GM21528 (cell line): ENCODE results near the gene RAC2.

Experiments
- ATAC-seq: cut with Tn5 transposase; IDR thresholded peaks from one replicate; pipeline ENCODE4 v1.9.1; 2021; ENCODE audit warnings: mild to moderate bottlenecking, moderate library complexity; ENCODE audit not compliant: unreplicated experiment, low FRiP score

The RAC2 gene

DNA sequence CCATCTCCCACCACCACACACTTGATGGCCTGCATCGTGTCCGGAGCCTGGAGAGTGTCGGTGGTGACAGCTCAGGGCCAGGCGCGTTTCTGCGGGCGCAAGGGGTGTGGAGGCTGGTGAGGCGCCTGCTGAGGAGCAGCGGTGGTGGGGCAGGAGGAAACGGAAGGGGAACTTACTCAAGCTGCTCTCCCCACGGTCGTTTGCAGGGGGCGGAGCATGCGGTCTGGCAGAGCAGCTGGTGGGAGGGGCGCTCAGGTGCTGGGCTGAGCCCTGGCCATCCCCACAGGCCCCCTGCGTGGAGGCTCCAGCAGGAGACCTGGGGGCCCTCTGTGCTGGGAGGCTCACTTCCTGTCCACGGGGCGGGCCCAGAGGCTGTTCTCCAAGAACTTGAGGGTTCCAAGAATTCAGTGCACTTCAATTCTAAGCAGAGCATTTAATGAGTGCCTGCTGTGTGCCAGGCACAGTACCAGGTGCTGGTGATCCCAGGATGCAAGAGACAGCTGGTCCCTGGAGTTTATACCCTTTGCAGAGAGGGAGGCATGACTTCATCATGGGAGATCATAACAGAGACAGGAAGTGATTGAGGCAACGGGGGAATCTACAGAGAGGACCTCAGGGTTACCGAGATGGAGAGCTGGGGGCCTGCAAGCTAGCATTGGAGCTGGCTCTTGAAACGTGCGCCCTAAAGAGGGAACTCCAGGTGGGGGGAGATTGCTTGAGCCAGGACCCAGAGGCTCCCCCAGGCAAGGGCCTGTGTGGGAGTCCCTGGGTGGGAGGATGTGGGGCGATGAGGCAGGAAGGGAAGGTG lies at the start of gene RAC2:
Gene RAC2 (minus strand): TSS at position 156 of the 808 bp plus-strand sequence. CDS start 121 bp downstream, at position 35.
- peak; percentile 48 for ATAC-seq

DNA sequence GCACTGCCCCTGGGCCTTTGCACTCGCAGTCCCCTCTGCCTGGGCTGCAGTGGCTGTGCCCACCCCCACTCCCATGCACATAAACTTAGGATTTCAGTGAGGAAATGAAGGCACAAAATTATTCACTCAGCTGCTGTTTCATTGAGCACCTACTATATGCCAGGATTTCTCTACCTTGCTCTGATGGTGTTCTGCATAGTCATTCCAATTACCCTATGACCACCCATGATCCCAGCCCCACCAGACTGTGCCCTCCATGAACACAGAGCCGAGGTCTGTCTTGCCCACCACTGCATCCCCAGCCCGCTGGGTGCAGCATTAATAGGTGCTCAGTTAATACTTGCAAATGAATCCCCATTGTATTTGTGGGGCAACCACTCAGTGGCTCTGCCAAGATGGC lies 49.1 kb upstream of the RAC2 start:
- no peak for ATAC-seq

DNA sequence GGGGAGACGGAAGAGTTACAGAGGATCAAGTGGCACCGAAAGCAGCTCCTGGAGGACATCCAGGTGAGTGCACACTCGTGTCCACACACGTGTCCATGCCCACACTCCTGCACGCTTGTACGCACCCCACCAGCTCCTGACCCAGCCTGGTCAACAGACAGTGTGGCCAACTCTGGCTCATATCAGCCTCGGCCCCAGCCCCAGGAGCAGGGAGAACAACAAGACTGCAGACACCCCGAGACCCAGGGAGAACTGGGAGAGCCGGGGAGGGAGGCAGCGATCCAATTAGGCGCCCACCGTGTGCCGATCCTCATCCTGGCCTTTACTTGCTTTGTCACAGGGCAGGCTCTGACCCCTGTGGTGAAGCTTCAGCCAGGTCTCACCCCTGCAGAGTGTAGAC lies 48.6 kb upstream of the RAC2 start:
- no peak for ATAC-seq

DNA sequence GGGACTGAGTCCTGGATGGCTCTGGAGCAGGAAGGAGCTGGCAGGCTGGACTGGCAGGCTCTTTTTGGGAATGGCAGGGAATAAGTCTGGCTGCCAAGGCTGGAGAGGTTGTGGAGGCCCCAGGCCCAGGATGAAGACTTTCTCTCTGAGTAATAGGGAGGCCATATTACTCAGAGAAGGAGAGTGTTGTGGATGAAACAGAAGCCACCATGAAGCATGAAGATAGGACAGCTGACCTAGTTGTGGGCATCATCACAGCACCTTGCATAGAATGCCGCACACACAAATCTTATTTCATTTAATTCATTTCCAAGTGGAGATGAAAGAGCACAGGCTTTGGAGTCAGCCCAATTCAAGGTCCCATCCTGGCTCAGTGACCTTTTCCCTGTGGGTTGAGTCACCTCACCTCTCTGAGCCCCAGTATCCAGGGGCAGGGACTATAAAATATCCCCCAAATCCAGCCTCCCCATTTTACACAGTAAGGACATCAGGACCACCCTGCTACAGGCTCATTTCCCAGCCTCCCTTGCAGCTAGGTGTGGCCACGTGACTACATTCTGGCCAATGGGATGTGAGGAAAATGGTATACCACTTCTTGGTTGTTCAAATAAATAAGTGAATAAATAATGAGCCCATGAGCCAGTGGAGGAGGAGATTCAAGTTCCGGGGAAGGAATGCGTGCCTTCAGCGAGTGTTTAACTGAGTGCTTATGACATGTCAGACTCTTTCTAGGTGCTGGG lies 47.7 kb upstream of the RAC2 start:
- no peak for ATAC-seq

DNA sequence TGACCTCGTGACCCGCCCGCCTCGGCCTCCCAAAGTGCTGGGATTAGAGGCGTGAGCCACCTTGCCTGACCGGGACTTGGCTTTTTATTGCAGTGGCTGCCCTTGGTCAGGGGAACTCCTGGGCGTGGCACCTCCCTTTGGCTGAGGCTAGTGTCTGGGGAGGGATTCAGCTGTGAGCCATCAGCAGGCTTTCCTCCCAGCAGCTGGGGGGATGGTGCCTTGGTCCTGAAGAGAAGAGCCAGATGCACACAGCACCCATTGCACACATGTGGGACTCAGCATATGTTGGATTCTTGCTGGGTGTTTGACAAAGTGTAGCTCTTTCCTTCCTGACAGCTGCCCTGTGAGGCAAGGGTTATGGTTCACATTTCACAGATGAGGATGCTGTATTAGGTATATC lies 46.7 kb upstream of the RAC2 start:
- ATAC-seq, result no peak

DNA sequence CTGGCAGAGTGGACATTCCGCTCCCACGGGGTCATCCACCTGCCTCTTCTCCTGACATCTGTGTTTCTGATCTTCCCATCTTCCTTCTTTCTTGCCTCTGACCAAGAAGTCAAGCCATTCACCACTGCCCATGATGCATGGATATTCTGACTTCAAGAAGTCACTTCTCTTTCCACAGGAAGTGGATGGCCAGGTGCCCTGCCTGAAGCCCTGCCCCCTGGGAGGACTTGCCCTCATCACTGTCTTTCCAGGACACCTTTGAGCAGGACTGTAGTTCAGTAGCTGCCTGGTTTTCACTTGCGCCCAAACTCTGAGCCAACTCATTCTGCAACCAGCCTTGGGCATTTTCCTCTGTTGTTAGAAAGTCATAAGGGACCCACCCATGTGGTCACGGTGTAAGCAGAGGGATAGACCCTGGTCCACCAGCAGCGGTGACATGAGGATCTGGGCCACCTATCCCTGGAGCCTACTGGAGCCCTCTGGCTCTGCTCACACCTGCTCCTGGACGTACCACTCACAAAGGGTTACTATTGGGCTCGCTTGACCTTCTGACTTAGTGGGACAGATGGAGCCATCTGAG lies 45.2 kb upstream of the RAC2 start:
- ATAC-seq, result no peak

DNA sequence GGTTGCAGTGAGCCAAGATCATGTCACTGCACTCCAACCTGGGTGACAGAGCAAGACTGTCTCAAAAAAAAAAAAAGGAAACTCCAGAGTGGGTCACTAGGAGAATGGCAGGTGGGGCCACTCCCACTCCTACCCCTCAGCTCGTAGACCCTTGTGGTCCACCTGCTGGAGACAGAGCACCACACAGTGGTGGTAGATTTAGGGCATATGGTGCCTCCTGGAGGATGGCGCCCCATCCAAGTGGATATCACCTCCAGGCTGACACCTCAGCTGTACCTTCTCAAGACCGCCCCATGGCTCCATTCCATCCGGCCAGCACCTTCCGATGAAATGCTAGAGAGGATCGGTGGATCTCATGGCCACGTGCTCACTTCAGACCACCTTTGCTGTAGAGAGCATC lies 44.5 kb upstream of the RAC2 start:
- no peak for ATAC-seq

DNA sequence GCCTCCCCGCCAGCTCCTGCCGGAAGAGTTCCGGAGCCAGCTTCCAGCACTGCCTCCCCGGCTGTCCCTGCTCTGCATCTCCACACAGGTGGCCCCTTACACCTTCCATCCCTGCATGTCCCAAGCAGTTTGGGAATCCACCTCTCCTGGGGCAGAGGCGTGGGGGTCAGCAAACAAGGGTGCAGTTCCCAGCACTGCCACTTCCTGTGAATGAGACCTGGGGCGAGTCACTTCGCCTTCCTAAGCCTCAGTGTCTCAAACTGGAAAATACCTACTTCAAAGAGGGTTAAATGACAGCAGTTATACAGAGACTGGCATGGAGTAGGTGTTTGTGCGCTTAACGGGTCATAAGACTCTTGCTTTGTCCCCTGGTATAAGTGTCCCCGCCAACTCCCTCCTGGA lies 43.5 kb upstream of the RAC2 start:
- no peak for ATAC-seq

DNA sequence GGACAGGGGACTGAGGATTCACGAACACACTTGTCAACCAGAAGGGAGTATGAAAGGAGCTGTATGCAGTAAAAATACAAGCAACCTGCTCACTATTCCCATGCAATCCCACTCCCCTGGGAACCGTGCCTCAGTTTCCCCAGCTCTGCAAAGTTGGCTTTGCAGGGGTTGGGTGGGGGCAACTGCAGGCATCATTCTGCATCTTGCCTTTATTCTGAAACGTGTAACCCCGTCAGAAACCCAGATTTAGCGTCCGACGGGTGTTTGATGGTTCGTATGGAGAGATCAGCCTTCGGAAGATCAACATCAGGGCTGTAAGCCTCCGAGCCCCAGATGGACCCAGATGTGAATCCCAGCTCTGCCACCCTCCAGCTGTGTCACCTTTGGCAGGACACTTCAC lies 41.9 kb upstream of the RAC2 start:
- no peak for ATAC-seq

DNA sequence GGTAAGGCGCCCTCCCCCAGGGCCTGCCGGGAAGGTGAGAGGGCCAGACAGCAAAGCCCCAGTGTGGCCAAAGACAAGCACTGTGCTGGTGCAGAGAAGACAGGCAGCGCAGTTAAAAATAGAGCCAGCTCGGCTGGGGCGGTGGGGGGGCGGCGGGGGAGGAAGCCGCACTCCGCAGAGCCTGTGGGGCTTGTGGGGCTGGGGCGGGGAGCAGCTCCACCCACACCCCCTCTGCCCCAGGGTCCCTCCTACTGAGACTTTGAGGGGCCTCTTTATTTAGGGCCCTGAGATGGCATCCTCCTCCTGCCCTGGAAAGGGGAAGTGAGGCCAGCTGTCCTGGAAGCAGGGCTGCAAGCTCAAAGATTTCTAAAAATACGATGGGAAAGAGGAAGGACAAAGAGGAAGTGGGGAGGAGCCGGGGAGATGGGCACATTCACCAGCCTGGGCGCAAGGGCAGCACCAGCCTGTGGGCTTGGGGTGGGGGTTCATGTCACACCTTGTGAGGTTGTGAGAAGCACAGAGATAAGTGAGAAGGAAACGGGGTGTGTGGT lies 40.8 kb upstream of the RAC2 start:
- no peak for ATAC-seq

DNA sequence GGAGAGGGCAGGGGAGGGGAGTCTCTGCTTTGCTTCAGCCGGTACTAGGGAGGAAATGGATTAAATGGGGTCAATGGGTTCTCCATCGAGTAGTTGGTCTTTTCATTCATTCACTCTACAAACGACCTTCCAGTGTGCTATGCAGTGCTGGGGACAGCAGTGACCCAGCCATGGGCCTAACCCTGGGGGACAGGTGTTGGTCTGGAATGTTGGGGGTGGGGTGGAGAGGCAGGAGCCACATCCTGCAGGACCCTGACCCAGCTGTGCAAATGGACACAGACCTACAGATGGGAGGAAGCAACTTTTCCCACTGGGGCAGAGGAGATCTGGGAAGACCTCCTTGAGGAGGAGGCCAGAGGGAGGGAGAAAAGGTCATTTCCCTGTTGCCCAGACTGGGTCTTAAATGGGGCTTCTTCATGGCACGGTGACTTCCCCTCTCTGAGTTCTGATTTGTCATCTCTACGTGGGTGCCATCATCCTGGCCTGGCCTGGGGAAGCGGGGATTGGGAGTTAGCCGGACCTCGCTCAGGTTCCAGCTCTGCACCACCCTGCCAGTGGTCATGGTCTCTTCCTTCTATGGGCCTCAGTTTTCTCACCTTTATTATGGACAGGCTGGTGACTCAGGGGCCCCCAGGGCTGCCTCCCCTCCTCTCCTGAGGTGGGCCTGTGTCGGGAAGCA lies 40.2 kb upstream of the RAC2 start:
- ATAC-seq, result no peak

DNA sequence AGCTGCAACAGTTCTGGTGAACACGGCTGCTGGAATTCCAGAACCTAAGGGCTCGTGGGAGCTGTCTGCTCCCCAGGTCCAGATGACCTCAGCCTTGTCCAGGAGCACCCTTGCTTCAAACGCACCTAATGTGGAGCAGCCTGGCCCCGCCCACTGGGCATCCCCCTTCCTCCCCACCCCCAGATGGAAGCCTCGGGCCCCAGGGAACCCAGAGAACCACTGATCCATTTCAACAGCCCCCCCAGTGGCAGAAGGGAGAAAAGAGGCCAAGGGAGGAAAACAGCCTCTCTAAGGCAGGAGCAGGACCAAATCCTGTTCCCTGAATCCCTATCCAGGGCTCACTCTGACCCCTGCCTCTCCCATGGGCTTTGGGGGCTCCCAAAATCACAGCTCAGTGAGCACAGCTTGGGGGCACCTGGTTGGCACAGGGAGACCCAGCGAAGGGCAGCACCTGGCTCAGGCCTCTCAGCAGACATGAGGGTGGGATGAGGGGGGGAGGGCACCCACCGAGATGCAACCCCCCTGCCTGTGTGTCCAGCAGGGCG lies 39.4 kb upstream of the RAC2 start:
- ATAC-seq, result no peak

DNA sequence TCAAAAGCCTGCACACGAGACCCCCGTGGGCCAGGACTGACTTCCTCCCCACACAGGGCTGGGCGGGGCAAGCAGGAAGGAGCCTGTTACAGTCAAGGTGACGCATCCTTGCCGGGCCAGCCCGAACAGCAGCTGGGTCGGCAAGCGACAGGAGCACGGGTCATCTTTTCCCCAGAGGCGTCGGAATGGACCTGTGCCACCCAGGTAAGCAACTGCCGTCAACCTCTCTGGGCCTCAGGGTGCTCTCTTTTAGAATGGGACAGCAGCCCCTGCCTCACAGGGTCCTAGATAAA lies 38.3 kb upstream of the RAC2 start, which contains the start of gene CYTH4:
Gene CYTH4 (plus strand): TSS at position 124 of the 293 bp plus-strand sequence. CDS start 62 bp downstream, at position 186.
- no peak for ATAC-seq

DNA sequence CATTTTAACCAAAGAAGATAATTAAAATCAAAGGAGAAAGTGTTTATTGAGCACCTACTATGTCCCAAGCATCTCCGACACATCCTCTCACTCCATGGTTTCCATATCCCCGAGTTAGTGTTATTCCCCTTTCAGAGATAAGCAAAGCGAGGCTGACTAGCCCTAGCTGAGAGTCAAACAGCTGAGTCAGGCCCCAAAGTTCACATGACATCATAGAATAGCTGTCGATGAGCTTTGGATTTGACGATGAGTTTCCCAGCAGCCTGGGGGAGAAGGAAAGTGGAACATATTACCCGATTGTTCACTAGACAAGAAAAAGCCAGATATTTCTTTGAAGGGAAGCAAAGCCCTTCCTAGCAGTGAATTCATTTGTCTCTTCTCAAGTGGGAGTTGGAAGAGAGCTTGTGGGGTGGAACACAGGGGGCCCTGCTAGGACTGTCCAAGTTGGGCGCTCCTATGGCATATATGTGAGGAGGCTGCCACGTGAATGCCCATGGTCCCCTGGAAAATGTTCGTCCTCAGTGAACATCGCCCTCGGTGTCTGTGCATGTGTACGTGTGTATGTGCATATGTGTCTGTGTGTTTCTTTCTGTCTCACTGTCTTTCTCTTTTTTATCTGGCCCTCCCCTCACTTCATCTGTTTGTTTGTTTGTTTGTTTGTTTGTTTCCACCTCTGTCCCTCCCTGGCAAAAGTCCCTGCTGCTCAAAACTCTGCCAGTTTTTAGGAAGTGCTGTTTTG lies 37.7 kb upstream of the RAC2 start:
- no peak for ATAC-seq

DNA sequence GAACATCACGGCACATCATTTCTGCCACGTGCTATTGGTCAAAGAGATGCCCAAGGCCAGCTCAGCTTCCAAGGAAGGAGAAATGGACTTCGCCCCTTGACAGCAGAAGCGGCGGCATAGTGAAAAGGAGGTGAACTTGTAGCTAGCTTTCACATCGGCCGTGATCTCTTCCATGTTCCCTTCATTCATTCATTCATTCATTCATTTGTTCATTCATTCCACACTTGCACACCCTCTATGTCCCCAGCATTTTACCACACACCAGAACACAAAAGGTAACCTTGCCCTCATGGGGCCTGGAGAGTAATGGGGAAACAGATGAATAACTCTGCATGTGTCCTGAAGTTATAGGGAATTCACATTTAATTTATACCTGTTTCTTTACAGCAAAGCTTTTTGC lies 37.1 kb upstream of the RAC2 start:
- ATAC-seq, result no peak

DNA sequence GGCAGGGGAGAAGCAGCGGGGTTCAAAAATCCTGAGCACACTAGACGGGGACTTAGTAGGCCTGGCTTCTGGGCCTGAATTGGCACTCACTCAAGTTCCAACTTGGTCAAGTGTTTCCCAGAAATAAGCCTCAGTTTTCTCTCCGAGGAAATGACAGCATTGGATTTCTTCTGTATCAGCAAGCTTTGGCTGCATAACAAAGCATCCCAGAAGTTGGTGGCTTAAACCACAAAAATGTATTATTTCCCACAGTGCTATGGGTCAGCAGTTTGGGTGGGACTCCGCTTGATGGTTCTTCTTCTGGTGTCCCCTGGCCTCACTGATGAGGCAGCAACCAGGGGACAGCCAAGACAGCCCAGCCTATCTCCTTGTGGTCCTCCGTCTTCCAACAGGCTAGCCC lies 36.6 kb upstream of the RAC2 start:
- ATAC-seq, result no peak

DNA sequence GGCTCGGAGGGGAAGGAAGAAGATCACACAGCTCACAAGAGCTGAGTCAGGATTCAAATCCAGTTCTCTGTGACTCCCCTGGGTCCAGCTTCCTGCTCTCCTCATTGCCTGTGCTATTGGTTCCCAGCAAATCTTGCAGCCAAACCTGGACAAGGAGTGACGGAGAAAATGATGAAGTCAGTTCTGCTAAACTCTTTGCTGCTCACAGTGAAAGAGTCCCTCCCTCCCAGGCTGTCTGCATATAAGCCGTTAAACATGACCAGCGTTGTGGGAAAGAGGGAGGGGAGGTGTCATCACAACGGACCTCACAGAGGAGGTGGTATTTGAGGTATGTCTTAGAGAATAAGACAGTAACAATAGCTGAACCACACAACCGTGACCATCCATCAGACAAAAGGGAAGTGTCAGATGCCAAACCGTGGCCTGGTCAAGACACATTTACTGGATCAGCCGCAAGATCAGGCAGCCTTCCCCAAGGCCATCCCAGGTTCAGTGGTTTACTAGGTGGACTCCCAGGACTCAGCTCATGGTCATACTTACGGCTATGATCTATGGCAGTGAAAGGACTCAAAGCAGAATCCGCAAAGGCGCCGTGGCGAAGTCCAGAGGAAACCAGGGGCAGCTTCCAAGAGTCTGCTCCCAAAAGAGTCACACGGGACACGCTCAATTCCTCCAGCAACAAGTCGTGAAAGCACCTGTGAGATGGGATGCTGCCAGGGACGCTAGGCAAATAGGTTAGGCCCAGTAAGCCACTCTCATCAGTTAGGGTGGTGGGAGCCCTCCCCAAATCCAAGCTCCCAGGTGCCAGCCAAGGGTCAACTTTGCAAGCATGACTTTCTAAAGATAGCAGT lies 35.5 kb upstream of the RAC2 start:
- ATAC-seq, result no peak

DNA sequence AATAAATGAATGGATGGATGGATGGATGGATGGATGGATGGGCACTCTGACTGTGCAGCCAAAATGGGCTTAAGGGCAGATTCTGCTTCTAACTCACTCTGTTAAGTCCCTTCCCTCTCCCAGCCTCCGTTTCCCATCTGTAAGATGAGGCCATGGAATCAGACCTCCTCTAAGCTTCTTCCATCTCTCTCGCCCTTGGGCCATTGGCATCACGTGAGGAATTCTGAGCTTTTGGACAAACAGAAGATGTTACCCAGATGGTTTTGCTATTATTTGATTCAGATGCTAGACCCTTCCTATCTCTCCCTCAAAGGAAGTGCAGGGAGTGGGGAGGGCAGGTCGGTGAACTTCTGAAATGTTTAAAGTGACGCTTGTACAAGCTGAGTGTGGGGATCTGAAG lies 34.2 kb upstream of the RAC2 start:
- ATAC-seq, result no peak

DNA sequence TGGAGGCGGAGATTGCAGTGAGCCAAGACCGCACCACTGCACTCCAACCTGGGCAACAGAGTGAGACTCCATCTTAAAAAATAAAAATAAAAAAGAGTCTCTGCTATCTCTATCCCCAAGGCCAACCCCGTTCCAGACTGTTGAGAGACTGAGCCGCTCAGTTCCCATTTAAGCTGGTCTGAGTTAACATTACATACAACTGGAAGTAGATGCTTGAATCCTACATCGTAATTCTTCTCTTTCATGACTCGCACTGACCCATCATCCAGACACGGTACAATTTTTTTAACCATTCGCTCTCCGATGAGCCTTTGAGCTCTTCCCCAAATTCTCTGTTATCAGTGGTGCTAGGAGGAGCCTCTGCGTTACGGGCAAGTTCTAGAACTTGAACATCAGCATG lies 33.3 kb upstream of the RAC2 start:
- no peak for ATAC-seq
